HCT116 (cell line): Measurements from ENCODE around the gene LGR6. TPM values are rescaled to one million over a fixed set of nuclear protein-coding genes. Genes with fewer than 3 reads are reported as not detected.

Experiments
- ATAC-seq: fragments of 200-7000 bp; cut with Tn5 transposase; 2 replicates; pipeline ENCODE4 v1.9.1; 2020; ENCODE audit warnings: mild to moderate bottlenecking, moderate library complexity
- BruUV-seq: library from RNA; stranded (reverse); fragments of 400-500 nt; replicated peaks from 2 replicates; lab custom pipeline; 2021; lab: Mats Ljungman, UMichigan
- CTCF ChIA-PET: fragments of 300-600 bp; sonication (Branson Sonifier 250); formaldehyde crosslinking; loops from one replicate; lab custom pipeline; 2021; ENCODE audit warnings: antibody characterized with exemption; lab: Charles Lee
- POLR2A ChIA-PET: fragments of 300-600, 350-600 bp; sonication (Branson Sonifier 250); formaldehyde crosslinking; loops from one replicate; lab custom pipeline; 2021; ENCODE audit warnings: antibody characterized with exemption; lab: Charles Lee
- RAD21 ChIA-PET, 2 experiments: fragments of 300-600 bp; sonication (Branson Sonifier 250); formaldehyde crosslinking; loops; one replicate each; lab custom pipeline; 2023; ENCODE audit warnings: low total read pairs in 2 of 2; ENCODE audit not compliant: uncharacterized antibody in 2 of 2, unreplicated experiment in 2 of 2, low non-redundant PET in 1 of 2; lab: Charles Lee
- DNase-seq: peaks from one replicate; pipeline ENCODE4 v3.0.0-alpha.2; 2010; ENCODE audit warnings: low read depth, low spot score
- H2AFZ ChIP-seq: fragments of 200-600 bp; shearing (Covaris generic), sonication (generic); 2 replicates; pipeline ENCODE4 v1.6.1; 2017; ENCODE audit warnings: low read depth, mixed run types, mixed read lengths, antibody characterized with exemption, low read length; ENCODE audit not compliant: poor library complexity, severe bottlenecking
- H3K27ac ChIP-seq: 2 replicates; pipeline ENCODE4 v1.5.1; 2012; ENCODE audit warnings: low read depth, low read length
- H3K27me3 ChIP-seq: fragments of 200-600 bp; sonication (generic); 2 replicates; pipeline ENCODE4 v1.6.1; 2016; ENCODE audit warnings: mixed run types, low read length, mixed read lengths; ENCODE audit not compliant: insufficient read depth
- H3K36me3 ChIP-seq, 2 experiments: fragments of 200-500 bp in 1 of 2; fragments of 200-600 bp in 1 of 2; sonication (Bioruptor generic) in 1 of 2; sonication (generic) in 1 of 2; 2 replicates each; pipeline versions ENCODE4 v1.5.1 to v1.6.1; 2014 to 2016; ENCODE audit warnings: low read length in 2 of 2, inconsistent platforms in 1 of 2, mixed read lengths in 1 of 2, mixed run types in 1 of 2; ENCODE audit not compliant: insufficient read depth in 2 of 2, control insufficient read depth in 1 of 2
- H3K4me1 ChIP-seq, 2 experiments: fragments of 200-600 bp in 1 of 2; sonication (generic) in 1 of 2; 2 replicates each; pipeline versions ENCODE4 v1.5.1 to v1.6.1; 2012 to 2017; ENCODE audit warnings: low read length in 2 of 2, inconsistent platforms in 1 of 2, mild to moderate bottlenecking in 1 of 2, mixed read lengths in 1 of 2, mixed run types in 1 of 2, moderate library complexity in 1 of 2; ENCODE audit not compliant: insufficient read depth in 2 of 2, control insufficient read depth in 1 of 2
- H3K4me2 ChIP-seq: fragments of 200-600 bp; sonication (generic); 2 replicates; pipeline ENCODE4 v1.6.1; 2017; ENCODE audit warnings: mixed run types, low read length, mixed read lengths
- H3K4me3 ChIP-seq, 2 experiments: fragments of 200-600 bp in 1 of 2; sonication (generic) in 1 of 2; replicated peaks in 1 of 2; 2 replicates each; pipeline ENCODE4 v1.5.1; 2011 to 2016; ENCODE audit warnings: low read length in 2 of 2, control low read depth in 1 of 2, low read depth in 1 of 2, mild to moderate bottlenecking in 1 of 2, mixed read lengths in 1 of 2, mixed run types in 1 of 2
- H3K79me2 ChIP-seq: fragments of 200-600 bp; sonication (generic); 2 replicates; pipeline ENCODE4 v1.6.1; 2017; ENCODE audit warnings: mild to moderate bottlenecking, mixed run types, low read length, moderate library complexity, mixed read lengths; ENCODE audit not compliant: insufficient read depth
- H3K9ac ChIP-seq: fragments of 200-600 bp; sonication (generic); 2 replicates; pipeline ENCODE4 v1.6.1; 2016; ENCODE audit warnings: low read length, mixed read lengths
- H3K9me2 ChIP-seq: fragments of 200-600 bp; sonication (generic), shearing (Covaris generic); 2 replicates; pipeline ENCODE4 v1.6.1; 2017; ENCODE audit warnings: mixed run types, mild to moderate bottlenecking, moderate library complexity; ENCODE audit not compliant: insufficient read depth
- H3K9me3 ChIP-seq, 2 experiments: fragments of 200-500 bp in 1 of 2; fragments of 200-600 bp in 1 of 2; sonication (Bioruptor generic) in 1 of 2; sonication (generic) in 1 of 2; 2 replicates each; pipeline ENCODE4 v1.6.1; 2014 to 2017; ENCODE audit warnings: low read length in 2 of 2, mixed read lengths in 2 of 2, inconsistent platforms in 1 of 2, low read depth in 1 of 2, mild to moderate bottlenecking in 1 of 2, mixed run types in 1 of 2, moderate library complexity in 1 of 2; ENCODE audit not compliant: control insufficient read depth in 1 of 2, insufficient read depth in 1 of 2
- H4K20me1 ChIP-seq: fragments of 200-600 bp; sonication (generic), shearing (Covaris generic); 2 replicates; pipeline ENCODE4 v1.6.1; 2017; ENCODE audit warnings: mixed run types, mild to moderate bottlenecking, moderate library complexity; ENCODE audit not compliant: insufficient read depth
- ATF3 ChIP-seq: IDR thresholded peaks from 2 replicates; pipeline ENCODE4 v1.6.1; 2012
- CBX3 ChIP-seq: IDR thresholded peaks from 2 replicates; pipeline ENCODE4 v1.6.1; 2012; ENCODE audit warnings: low read depth
- CEBPB ChIP-seq: IDR thresholded peaks from 2 replicates; pipeline ENCODE4 v1.6.1; 2012; ENCODE audit warnings: low read depth
- CTCF ChIP-seq, 3 experiments: fragments of 200-600 bp in 1 of 3; sonication (generic) in 1 of 3; IDR thresholded peaks in 2 of 3; conservative IDR thresholded peaks in 1 of 3; 2 replicates each; pipeline ENCODE4 v1.5.1; 2012 to 2017; ENCODE audit warnings: low read depth in 2 of 3, low read length in 2 of 3, antibody characterized with exemption in 1 of 3, borderline replicate concordance in 1 of 3, control low read depth in 1 of 3, mild to moderate bottlenecking in 1 of 3, mixed read lengths in 1 of 3, mixed run types in 1 of 3, moderate library complexity in 1 of 3; ENCODE audit not compliant: insufficient read depth in 1 of 3
- EZH2 ChIP-seq: fragments of 200-600 bp; sonication (generic); IDR thresholded peaks from 2 replicates; pipeline ENCODE4 v1.6.1; 2017; ENCODE audit warnings: antibody characterized with exemption, mixed run types
- EZH2phosphoT487 ChIP-seq: fragments of 200-600 bp; IDR thresholded peaks from 2 replicates; pipeline ENCODE4 v1.6.1; 2018; ENCODE audit warnings: antibody characterized with exemption, borderline replicate concordance
- POLR2A ChIP-seq: IDR thresholded peaks from 2 replicates; pipeline ENCODE4 v1.7.0; 2011; ENCODE audit warnings: borderline replicate concordance; ENCODE audit not compliant: insufficient read depth, insufficient read length; ENCODE audit errors: extremely low read depth
- RAD21 ChIP-seq: IDR thresholded peaks from 2 replicates; pipeline ENCODE4 v1.6.1; 2012; ENCODE audit warnings: low read depth, mild to moderate bottlenecking
- SP1 ChIP-seq: IDR thresholded peaks from 2 replicates; pipeline ENCODE4 v1.6.1; 2012; ENCODE audit warnings: low read depth
- SRF ChIP-seq: IDR thresholded peaks from 2 replicates; pipeline ENCODE4 v1.6.1; 2012; ENCODE audit warnings: low read depth
- YY1 ChIP-seq: IDR thresholded peaks from 2 replicates; pipeline ENCODE4 v1.6.1; 2011; ENCODE audit warnings: low read length, low read depth, moderate library complexity, mild to moderate bottlenecking; ENCODE audit not compliant: insufficient replicate concordance; ENCODE audit errors: extremely low read depth
- ZBTB33 ChIP-seq: IDR thresholded peaks from 2 replicates; pipeline ENCODE4 v1.6.1; 2011; ENCODE audit warnings: mild to moderate bottlenecking, low read length, moderate library complexity; ENCODE audit not compliant: insufficient replicate concordance; ENCODE audit errors: extremely low read depth
- ZFX ChIP-seq: fragments of 450-650 bp; IDR thresholded peaks from 2 replicates; pipeline ENCODE4 v1.6.1; 2017
- ZNF274 ChIP-seq: fragments of 200-500 bp; sonication (Bioruptor generic); IDR thresholded peaks from 2 replicates; pipeline ENCODE4 v1.6.1; 2014; ENCODE audit warnings: mild to moderate bottlenecking, low read depth, low read length, inconsistent platforms
- intact Hi-C: fragments of 100-400 bp; cut with micrococcal nuclease; formaldehyde crosslinking; loops from 2 replicates; pipeline ENCODE4 v1.10.0; 2022
- total RNA-seq: library from RNA; stranded (reverse); gene quantifications from one replicate; pipeline ENCODE4 v1.2.1, GENCODE V29; 2021; ENCODE audit not compliant: unreplicated experiment
- TF ChIP-seq, protein P1 (sequence below): IDR thresholded peaks from 2 replicates; pipeline ENCODE4 v1.6.1; 2012; ENCODE audit warnings: low read depth

LGR6 gene
- total RNA-seq, 1 experiment from 2014 or later, result 0.20 TPM

- TF ChIP-seq CTCF (IDR thresholded peaks at IDR 0.05 in 2 of 3, conservative IDR thresholded peaks at IDR 0.05 in 1 of 3; ENCODE audit: borderline replicate concordance in 1 of 3, insufficient read depth in 1 of 3, low read depth in 2 of 3, low read length in 2 of 3), result no peak
- no peak for TF ChIP-seq ZNF274
Measured at GRCh38 chr1:202152399-202152798, 41.2 kb upstream of the LGR6 start (continued).

GRCh38 chr1:202153284-202153683, 40.3 kb upstream of the LGR6 start:
- Histone ChIP-seq H3K27me3 (no peaks in the 10 kb centered on the region), H3K4me2 (no peak overlapping the region), H3K9me3 (no peaks in the 10 kb centered on the region), H3K79me2 (no peaks in the 10 kb centered on the region), H3K9ac (no peak overlapping the region), H4K20me1 (no peaks in the 10 kb centered on the region), H3K4me1 (peaks cover 10 to 15% of the 10 kb centered on the region in 2 experiments; a peak in 3 of 4 replicates), H3K4me3 (no peak overlapping the region), H3K9me2 (no peaks in the 10 kb centered on the region), H2AFZ (no peak overlapping the region), H3K27ac (no peak overlapping the region), H3K36me3 (no peaks in the 10 kb centered on the region)
- RAD21 ChIA-PET, result no interaction called here
- DNase-seq, result no peak
- BruUV-seq, result no TSS peak
- intact Hi-C loops, result no loop called here
- POLR2A ChIA-PET, result interaction anchor here (1.4 kb wide), 1 partner anchor 86 kb away, joined by 3 read pairs; no protein-coding TSS in a partner anchor
- CTCF ChIA-PET, result interaction anchor here (2.0 kb wide), 1 partner anchor 35 kb away, joined by 10 read pairs; no protein-coding TSS in a partner anchor
- no peak for ATAC-seq
- no peak for TF ChIP-seq CBX3
- TF ChIP-seq ZFX, result no peak
- TF ChIP-seq YY1, result no peak
- TF ChIP-seq POLR2A, result no peak
- no peak for TF ChIP-seq ZBTB33
- TF ChIP-seq CEBPB, result no peak
- TF ChIP-seq EZH2, result no peak
- TF ChIP-seq RAD21, result no peak
- TF ChIP-seq SP1, result no peak
- no peak for TF ChIP-seq EZH2phosphoT487
- TF ChIP-seq SRF, result no peak
- TF ChIP-seq, protein P1, sequence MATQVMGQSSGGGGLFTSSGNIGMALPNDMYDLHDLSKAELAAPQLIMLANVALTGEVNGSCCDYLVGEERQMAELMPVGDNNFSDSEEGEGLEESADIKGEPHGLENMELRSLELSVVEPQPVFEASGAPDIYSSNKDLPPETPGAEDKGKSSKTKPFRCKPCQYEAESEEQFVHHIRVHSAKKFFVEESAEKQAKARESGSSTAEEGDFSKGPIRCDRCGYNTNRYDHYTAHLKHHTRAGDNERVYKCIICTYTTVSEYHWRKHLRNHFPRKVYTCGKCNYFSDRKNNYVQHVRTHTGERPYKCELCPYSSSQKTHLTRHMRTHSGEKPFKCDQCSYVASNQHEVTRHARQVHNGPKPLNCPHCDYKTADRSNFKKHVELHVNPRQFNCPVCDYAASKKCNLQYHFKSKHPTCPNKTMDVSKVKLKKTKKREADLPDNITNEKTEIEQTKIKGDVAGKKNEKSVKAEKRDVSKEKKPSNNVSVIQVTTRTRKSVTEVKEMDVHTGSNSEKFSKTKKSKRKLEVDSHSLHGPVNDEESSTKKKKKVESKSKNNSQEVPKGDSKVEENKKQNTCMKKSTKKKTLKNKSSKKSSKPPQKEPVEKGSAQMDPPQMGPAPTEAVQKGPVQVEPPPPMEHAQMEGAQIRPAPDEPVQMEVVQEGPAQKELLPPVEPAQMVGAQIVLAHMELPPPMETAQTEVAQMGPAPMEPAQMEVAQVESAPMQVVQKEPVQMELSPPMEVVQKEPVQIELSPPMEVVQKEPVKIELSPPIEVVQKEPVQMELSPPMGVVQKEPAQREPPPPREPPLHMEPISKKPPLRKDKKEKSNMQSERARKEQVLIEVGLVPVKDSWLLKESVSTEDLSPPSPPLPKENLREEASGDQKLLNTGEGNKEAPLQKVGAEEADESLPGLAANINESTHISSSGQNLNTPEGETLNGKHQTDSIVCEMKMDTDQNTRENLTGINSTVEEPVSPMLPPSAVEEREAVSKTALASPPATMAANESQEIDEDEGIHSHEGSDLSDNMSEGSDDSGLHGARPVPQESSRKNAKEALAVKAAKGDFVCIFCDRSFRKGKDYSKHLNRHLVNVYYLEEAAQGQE, result no peak
- TF ChIP-seq ZNF274, result no peak
- no peak for TF ChIP-seq ATF3
